NCI-H82 treated with DMSO at 0.1 percent for 48 hours (cell line): ENCODE data around the gene METTL25.

Source experiments
- DNase-seq: peaks from one replicate; lab custom pipeline; 2025; ENCODE audit not compliant: unreplicated experiment; lab: John Stamatoyannopoulos, UW

The METTL25 gene

DNA sequence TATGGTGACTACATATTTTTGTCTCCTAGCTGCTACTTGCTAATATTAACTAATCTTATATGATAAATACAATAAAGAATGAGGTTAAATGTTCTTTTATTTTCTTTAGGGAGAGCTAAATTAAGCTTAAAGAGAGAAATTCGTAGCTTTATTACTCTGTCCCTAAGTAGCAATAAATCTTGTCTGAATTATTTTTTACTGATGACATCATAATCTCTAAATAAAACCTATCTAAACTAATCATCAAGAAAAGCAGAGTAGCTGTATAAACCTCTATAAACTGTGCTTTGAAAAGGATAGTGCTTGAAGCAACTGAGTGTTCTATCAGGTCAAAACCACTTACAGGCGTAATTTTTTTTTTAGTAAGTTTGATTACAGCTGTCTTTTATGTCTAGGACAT is 42.5 kb downstream of the METTL25 start:
- no peak for DNase-seq

DNA sequence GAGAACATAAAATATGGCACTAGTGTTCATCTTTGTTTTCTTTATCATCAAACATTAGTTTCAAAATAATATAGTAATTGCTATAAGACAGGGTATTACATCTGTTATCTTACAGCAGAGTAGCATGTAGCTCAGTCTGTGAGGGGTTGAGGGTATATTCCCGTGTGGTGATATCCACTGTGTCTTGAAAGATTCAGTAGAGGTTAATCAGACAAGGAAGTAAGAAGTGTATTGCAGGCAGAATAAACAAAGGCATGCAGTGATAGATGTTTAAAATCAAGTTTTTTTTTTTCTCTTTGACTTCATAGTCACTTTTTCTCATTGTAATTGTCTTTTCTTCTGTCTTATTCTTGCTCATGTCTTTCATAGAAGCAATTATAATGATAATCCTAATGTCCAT is 48.3 kb downstream of the METTL25 start:
- DNase-seq: no peak

DNA sequence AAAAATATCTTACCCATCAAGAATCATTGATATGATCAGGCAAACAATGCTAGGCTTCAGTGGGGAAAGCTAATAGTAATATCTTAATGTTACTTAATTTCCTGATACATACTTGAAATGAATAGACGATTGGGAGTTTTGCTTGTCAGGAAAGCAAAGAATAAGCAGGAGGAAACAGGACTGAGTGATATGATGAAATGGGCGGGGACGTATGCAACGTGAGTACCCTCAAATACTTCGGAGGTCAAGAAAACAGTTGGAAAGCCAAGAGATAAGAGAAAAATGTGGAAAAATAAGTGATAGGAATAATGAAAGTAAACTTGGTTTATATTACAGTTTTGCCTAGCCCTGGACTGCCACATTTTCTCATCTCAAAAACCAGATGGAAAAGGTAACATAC is 49.2 kb downstream of the METTL25 start:
- no peak for DNase-seq

DNA sequence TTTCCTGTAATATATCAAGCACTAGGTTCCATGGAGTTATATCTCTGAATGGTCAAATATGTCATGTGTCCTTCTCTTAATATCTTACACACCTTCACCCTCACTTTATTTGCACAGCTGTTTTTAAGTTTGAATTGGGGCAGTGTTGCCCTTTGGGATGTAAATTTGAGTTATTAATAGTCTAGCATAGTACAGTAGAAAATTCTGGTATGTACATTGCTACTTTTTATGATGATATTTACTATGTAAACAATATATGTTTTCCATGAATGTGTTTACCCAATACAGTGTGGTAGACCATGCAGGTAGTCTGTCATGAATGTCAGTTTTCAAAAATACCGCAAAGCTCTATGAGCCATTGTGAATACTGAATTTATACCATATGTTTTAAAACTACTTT is 50.5 kb downstream of the METTL25 start:
- no peak for DNase-seq

DNA sequence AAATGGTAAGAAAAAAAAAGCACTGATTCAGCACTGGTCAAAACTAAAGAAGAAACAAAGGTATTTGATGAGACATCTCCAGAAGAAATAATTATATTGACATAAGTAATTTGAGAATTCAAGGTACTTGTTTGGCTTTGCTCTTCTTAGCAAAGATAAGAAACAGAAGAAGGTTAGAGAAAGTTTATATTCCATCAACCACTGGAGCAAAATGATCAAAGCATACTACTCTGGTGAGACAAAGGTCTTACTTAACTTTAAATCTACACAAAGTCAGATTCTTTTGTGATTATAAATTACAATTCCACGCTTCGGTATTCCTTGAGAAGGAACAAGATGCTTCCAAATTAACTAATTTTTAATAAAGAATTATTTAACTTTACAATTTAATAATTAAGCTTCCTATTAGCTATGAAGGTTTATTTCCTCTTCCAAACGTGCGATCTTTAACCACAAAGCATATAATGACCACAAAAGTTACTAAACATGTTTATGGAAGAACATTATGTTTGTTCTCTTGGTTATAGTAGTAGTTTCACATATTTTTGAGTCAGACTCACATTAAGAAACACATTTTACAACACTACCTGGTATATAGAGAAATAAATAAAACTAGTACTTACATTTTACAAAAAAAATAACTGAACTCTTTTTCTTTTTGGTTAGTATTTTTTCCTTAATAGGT is 53.4 kb downstream of the METTL25 start:
- DNase-seq: no peak

DNA sequence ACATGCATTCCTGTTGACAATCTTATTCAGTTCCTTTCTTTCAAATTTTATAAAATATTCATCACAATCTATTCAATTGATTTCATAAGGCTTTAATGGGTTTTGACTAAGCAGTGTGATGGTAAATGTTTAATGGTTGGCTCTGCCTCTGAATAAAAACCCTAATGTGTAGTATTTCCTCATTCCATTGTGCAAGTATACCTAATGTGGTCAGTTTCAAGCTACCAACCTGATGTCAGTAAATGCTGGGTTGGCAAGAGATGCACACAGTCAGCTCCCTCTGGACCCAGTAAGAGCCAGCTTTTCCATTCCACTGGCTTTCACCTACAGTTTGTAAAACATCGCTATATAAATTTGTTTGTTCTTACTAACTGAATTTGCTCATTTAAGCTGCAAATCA is 53.9 kb downstream of the METTL25 start:
- DNase-seq: no peak

DNA sequence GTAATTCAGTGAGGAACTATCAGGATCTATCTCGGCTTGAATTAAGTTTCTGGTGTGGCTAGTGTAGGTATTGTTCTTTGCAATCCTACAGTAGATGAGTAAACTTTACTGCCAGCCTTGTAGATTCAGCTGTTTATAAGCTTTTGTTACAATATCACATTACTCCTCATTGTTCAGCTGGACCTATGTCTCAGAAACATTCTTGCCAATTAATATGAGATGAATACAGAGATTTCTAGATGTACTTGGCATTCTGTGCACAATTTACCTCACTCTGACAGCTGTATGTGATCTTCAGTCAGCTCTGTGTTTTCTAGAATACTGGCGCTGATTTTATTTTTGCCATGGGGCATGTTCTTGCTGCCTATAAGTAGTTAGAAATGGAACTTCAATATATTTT is 55.7 kb downstream of the METTL25 start:
- no peak for DNase-seq

DNA sequence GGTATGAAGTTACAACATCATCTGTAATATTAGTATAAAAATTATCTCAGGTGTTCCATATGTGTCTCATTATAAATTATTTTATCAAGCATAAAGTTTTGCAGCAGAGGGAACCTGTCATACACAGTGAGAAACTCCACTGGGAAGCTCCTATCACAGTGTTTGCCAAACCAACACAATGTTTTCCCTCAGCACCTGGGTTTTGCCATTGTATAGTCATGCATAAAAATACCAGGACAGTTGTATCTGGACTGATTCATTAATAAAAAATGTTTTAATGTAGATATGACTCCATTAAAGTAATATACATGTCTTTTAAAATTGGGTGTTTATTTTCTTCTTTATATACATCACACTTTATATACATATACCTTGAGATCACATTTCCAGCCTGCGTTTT is 56.6 kb downstream of the METTL25 start:
- DNase-seq: no peak

DNA sequence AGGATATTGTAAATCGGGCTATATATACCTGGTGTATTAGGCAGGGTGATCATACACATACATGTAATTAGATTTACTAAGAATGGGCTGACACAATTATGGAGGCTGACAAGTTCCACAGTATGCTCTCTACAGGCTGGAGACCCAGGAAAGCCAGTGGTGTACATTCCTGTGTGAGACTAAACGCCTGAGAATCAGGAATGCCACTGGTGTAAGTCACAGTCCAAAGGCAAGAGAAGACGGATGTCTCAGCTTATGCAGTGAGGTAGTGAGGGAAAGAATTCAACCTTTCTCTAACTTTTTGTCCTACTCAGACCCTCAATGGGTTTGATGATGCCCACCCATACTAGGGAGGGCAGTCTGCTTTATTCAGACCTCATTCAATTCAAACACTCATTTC is 57.1 kb downstream of the METTL25 start:
- no peak for DNase-seq

DNA sequence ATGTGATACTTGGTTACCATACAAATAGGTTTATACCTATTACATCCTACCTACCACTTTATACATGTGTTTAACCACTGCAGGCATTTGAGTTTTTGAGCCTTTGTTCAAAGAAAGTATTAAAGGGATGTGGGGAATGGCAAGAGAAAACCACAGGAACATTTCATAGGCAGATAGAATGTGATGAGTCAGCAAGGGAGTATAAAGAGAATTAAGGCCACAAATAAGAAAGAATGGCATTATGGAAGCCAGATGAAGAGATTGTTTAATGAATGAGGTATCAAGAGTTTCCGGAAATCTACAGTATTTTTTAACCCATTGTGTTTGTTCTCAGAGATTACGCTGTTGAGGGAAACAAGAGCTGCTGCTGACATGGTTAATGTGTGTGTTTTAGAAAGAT is 66.9 kb downstream of the METTL25 start:
- DNase-seq: no peak

DNA sequence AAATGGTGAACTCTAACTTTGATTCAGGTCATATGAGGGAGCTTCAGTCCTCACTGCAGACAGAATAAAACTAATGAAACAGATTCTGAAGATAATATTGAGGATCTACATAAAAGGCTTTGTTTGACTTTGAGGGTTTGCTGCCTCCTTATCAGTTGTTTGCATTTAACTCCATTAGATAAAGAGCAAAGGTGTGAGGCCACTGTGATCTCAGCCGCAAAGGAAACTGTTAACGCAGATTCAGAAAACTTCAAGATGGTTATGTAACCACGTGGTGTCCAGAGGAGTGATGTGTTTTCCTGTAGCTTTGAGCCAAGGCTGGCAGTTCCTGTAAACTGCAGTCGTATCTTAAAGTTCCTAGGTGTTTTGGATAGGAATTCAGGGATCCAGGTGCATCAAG is 67.8 kb downstream of the METTL25 start:
- no peak for DNase-seq

DNA sequence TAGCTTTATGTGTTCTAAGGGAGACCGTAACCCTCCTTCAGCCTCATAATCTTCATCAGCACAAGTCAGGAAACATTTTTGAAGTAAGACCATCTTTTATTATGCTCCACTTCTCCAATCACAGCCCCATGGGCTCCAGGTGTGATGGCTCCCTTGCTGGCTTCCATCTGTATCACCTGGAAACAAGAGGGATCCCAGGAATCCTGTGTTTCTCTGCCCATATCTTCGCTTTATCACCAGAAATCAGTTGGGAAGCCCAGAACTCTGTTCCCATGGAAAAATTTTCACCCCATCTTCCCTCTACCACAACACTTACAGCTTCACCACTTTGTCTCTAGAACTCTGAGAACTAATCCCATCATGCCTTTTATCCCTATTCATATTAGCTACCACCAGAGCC is 68.3 kb downstream of the METTL25 start:
- no peak for DNase-seq

DNA sequence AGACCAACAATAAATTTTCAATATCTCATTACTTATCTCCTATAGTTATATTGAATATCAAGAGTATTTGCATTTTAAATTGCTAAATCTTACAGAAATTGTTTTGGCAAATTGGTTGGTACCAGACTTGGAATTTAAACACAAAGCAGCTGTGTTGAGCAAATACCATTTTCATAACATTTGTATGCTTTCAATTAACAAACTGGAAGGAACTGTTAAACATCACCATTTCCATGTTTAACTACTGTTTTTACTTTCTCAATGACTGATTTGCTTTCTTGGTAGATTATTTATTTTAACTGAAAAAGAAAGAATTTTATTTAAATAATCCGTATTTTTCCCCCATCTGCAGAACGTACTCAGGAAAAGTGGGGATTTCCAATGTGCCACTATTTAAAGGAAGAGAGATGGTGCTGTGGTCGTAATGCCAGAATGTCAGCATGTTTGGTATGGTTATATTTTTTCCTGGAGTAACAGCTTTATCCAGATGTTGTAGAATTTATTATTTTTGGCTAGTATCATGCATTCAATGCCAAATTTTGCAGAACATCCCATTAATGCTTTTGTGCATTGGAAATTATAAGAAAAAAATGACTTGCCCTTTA is 72.3 kb downstream of the METTL25 start:
- no peak for DNase-seq

DNA sequence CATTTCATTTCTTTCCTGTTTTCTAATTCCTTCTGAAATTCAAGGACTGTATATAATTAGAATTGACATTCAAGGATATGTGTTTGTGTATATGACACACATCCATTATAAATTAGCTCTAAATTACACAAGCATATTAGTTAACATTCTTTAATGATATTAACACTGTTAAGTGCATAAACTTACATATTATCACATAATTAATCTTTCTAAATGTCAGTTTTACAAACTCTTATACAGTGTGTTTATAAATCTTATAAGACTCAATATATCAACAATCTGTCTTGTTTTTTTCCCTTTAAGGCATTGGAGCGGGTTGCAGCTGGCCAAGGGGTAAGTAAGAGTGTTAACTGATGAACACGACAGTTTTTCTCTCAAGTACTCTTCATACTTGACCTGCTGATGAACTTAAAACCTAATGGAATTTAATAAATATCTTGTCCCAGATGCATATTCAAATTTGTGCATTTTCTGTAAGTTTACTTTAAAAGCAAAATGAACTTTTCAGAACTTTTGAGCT is 76.1 kb downstream of the METTL25 start:
- DNase-seq: no peak

DNA sequence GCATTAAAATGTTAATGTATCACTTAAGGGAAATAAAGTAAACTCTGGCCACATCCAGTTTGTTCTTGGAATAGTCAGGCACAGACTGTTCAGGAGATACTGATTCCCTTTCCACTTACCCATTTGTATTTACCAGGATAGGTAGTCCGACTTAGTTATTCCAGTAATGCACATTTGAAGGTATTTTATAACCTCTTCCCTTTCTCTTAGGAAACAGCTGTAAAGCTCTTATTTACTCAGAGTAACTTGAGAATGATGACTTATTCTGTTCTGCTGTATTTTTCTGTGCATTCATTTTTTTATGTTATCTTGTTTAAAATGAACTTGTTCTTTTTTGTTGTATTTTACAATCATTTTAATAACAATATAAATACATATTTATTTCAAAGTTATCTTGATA is 78.0 kb downstream of the METTL25 start:
- no peak for DNase-seq

DNA sequence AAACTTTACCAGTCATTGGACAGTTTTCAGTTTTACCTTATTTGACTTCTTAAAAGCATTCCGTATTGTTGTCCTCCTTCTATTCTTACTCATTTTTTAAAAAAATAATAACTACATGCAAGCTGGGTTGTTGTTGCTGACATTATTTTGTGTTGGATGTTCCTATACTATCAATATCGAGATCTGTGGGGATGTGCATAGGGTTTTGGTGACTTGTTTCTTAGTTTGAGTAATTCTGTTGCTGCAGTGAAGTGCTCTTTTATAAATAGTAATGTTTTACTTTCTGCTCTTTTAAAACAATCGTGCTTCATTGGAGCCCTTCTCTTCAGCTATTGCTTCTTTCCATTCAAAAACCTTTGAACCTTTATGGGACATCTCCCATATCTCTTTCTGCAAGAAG is 79.4 kb downstream of the METTL25 start:
- DNase-seq: no peak

DNA sequence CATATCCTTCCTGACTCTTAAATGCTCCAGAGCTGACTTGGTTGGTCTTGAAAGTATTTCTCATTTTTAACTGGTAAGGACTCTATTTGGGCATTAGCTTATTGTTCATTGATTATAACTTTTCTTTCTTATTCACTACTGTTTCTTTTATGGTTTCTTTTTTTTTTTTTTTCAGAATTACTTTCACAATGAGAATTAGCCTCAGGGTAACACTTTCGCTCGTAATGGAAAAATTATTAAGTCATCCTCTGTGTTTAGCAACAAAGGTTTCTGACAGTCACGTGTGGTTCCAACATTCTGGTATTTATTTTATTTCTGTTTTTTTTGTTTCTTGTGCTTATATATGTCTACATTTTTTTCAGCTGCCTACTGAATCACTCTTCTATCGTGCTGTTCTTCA is 80.0 kb downstream of the METTL25 start:
- no peak for DNase-seq

DNA sequence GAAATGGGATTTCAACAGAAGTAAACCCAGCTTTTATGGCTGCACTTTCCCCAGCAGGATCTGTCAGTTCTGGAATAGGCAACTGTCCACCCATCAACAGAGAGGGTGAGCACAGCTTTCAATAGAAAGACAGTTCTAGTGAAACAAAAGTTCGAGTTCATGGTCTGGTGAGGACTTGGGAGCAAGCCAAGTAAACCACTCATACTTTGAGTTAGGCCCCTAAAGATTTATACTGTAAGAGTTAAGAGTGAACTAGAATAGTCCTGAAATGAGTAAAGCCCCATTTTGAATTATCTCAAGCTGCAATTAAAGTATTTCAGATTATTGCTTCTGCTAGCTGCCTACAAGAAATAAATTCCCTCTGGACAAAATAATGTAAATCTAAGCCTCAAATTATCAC is 82.6 kb downstream of the METTL25 start:
- DNase-seq: no peak

DNA sequence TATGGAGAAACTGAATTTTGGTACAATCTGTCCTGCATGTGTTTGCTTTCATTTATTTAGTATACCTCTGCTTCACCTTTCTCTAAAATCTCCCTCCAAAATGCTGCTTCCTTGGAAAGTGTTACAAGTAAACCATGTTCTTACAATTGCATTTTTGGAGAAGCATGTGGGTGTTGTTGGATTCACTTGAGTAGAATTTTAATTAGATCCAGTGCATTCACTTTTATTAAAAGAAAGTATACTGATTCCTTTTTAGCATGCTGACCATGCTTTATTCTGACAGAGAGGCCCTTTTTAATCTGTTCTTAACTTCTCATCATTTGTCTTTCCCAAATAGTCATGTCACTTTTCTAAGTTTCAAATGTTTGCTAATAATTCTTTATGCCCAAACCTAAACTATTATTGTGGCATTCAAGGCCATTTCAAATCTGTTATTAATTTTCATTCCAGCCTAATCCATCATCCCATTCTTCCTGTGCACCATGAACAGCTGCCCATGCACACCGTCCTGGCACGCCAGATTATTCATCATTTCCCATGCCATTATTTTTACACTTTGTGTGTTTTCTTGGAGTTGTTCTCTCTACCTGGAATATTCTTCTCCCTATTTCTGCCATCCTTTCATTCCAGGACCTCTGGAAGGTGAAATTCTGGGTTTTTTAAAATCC is 90.7 kb downstream of the METTL25 start:
- no peak for DNase-seq

DNA sequence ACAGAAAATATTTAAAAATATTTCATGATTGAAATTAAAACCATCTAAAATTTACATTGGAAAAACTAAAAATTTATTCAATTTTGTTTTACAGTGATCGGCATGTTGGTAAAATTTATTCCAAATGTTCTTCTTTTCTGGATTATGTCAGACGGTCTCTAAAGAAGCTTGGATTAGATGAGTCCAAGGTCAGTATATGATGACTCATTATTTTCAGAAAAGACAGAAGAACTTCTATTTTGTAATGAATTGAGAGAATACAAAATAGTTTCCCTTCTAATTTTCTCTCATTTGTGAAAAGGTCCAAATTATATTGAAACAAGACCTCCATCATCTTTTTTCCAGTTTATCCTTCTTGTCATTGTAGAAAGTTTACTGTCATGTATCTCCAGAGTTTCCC is 98.3 kb downstream of the METTL25 start:
- DNase-seq: no peak

DNA sequence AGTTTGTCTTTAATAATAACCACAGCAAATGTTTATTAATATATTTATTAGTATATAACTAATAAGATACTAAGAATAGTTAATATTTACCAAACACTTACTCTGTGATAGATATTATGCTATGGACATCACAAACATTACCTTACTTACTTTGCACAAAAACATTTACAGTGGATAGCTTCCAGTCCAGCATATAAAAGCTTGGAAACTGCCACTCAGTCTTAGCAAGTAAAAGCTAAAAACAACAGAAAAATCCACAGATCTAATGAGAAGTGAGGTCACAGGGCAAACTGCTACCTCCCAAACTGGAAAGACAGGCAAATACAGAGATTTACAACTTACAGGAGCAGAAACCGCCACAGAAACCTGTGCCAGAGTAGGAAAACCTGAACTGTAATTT is 99.8 kb downstream of the METTL25 start:
- DNase-seq: no peak

DNA sequence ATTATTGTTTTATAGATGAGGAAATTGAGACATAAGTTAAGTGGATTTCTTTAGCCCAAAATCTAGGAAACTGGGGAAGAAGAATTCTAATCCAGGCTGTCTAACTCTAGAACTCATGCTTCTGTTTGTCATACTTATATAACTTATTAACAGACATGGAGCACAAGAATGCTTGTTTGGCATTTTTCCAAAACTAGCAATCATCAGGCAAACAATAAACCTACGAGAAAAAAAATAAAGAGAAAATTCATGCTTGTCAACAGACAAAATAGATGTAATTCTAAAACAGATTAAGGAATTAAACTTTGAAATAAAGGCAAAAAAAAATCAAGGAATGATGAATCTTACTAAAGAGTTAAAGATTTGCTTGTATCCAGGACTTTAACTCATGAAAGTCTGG is 103.1 kb downstream of the METTL25 start:
- DNase-seq: no peak
